Liver (tissue), 3 donors: ENCODE results near the gene ATP5PF.

Experiments used
- GABPA ChIP-seq, 2 donors: IDR thresholded peaks in 1 of 2; conservative IDR thresholded peaks in 1 of 2; 2 replicates each; pipeline ENCODE4 v1.6.1; 2016; ENCODE audit warnings: antibody characterized with exemption in 2 of 2, mild to moderate bottlenecking in 1 of 2, moderate library complexity in 1 of 2
- TF ChIP-seq, protein P1 (sequence below): fragments of 150-350 bp; IDR thresholded peaks from 2 replicates; pipeline ENCODE4 v1.5.1; 2017; ENCODE audit warnings: improper control_type of control experiment, low read depth, low read length; ENCODE audit not compliant: missing input control
- donor health status: healthy.
- donor health status: healthy.

DNA sequence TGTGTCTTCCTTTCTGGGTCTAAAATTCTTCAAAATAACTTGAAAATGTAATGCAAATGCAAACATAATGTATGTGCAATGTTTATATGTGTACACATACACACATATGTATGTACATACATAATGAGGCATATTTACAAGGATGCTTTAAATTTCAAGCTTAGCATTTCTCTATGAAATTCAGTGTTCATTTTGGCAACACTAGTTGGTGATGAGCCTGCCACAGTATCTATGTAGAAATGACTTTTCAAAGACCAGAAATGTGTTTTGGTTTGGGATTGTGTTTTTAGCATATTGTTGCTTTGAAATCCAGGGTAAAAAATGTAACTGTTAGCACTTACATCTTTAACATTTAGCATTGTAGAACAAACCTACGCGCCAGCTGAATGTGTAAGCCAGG is 10.2 kb upstream of the ATP5PF start:
- no peak for TF ChIP-seq GABPA (IDR thresholded peaks at IDR 0.05 in 1 of 2, conservative IDR thresholded peaks at IDR 0.05 in 1 of 2)
- TF ChIP-seq, protein P1, sequence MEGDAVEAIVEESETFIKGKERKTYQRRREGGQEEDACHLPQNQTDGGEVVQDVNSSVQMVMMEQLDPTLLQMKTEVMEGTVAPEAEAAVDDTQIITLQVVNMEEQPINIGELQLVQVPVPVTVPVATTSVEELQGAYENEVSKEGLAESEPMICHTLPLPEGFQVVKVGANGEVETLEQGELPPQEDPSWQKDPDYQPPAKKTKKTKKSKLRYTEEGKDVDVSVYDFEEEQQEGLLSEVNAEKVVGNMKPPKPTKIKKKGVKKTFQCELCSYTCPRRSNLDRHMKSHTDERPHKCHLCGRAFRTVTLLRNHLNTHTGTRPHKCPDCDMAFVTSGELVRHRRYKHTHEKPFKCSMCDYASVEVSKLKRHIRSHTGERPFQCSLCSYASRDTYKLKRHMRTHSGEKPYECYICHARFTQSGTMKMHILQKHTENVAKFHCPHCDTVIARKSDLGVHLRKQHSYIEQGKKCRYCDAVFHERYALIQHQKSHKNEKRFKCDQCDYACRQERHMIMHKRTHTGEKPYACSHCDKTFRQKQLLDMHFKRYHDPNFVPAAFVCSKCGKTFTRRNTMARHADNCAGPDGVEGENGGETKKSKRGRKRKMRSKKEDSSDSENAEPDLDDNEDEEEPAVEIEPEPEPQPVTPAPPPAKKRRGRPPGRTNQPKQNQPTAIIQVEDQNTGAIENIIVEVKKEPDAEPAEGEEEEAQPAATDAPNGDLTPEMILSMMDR = no peak
